ENCODE data around the gene DHX16. TPM values are rescaled to one million over a fixed set of nuclear protein-coding genes. Genes with fewer than 3 reads are reported as not detected.

The DHX16 gene
- total and polyA plus RNA-seq, 9 of the 15 experiments (the other 6 are each of a cell fraction or from before 2014, with no cell fraction given), result 14.6 to 66.1 (median 47.5) TPM

GRCh38 chr6:30717129-30717844, 44.5 kb upstream of the DHX16 start, which contains the start of gene MDC1 (continued):
- TF ChIP-seq, protein P1, sequence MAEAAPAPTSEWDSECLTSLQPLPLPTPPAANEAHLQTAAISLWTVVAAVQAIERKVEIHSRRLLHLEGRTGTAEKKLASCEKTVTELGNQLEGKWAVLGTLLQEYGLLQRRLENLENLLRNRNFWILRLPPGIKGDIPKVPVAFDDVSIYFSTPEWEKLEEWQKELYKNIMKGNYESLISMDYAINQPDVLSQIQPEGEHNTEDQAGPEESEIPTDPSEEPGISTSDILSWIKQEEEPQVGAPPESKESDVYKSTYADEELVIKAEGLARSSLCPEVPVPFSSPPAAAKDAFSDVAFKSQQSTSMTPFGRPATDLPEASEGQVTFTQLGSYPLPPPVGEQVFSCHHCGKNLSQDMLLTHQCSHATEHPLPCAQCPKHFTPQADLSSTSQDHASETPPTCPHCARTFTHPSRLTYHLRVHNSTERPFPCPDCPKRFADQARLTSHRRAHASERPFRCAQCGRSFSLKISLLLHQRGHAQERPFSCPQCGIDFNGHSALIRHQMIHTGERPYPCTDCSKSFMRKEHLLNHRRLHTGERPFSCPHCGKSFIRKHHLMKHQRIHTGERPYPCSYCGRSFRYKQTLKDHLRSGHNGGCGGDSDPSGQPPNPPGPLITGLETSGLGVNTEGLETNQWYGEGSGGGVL (CRISPR knock-in tag; IDR thresholded peaks at IDR 0.05), result no peak
- TF ChIP-seq, protein P2, sequence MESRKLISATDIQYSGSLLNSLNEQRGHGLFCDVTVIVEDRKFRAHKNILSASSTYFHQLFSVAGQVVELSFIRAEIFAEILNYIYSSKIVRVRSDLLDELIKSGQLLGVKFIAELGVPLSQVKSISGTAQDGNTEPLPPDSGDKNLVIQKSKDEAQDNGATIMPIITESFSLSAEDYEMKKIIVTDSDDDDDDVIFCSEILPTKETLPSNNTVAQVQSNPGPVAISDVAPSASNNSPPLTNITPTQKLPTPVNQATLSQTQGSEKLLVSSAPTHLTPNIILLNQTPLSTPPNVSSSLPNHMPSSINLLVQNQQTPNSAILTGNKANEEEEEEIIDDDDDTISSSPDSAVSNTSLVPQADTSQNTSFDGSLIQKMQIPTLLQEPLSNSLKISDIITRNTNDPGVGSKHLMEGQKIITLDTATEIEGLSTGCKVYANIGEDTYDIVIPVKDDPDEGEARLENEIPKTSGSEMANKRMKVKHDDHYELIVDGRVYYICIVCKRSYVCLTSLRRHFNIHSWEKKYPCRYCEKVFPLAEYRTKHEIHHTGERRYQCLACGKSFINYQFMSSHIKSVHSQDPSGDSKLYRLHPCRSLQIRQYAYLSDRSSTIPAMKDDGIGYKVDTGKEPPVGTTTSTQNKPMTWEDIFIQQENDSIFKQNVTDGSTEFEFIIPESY (CRISPR knock-in tag; IDR thresholded peaks at IDR 0.05), result peak; percentile 80
- TF ChIP-seq IRF9 (tag; IDR thresholded peaks at IDR 0.05) (no peak), ZNF24 (IDR thresholded peaks at IDR 0.05) (peak; percentile 52; the same call in 1 of the 2 replicates), PHF21A (IDR thresholded peaks at IDR 0.05; ENCODE audit: borderline replicate concordance, low read depth) (no peak), RAD21 (CRISPR knock-in tag; conservative IDR thresholded peaks at IDR 0.05 in 1 of 2, IDR thresholded peaks at IDR 0.05 in 1 of 2) (peak; percentile 24 to 32; a peak in 3 of 4 replicates), ZHX1 (conservative IDR thresholded peaks at IDR 0.05; ENCODE audit: low read length) (peak; percentile 92), ZSCAN32 (CRISPR knock-in tag; IDR thresholded peaks at IDR 0.05) (no peak)
- TF ChIP-seq, protein P3, sequence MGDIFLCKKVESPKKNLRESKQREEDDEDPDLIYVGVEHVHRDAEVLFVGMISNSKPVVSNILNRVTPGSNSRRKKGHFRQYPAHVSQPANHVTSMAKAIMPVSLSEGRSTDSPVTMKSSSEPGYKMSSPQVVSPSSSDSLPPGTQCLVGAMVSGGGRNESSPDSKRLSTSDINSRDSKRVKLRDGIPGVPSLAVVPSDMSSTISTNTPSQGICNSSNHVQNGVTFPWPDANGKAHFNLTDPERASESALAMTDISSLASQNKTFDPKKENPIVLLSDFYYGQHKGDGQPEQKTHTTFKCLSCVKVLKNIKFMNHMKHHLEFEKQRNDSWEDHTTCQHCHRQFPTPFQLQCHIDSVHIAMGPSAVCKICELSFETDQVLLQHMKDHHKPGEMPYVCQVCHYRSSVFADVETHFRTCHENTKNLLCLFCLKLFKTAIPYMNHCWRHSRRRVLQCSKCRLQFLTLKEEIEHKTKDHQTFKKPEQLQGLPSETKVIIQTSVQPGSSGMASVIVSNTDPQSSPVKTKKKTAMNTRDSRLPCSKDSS (IDR thresholded peaks at IDR 0.05; ENCODE audit: low read depth, partially characterized antibody), result no peak
- TF ChIP-seq, protein P4, sequence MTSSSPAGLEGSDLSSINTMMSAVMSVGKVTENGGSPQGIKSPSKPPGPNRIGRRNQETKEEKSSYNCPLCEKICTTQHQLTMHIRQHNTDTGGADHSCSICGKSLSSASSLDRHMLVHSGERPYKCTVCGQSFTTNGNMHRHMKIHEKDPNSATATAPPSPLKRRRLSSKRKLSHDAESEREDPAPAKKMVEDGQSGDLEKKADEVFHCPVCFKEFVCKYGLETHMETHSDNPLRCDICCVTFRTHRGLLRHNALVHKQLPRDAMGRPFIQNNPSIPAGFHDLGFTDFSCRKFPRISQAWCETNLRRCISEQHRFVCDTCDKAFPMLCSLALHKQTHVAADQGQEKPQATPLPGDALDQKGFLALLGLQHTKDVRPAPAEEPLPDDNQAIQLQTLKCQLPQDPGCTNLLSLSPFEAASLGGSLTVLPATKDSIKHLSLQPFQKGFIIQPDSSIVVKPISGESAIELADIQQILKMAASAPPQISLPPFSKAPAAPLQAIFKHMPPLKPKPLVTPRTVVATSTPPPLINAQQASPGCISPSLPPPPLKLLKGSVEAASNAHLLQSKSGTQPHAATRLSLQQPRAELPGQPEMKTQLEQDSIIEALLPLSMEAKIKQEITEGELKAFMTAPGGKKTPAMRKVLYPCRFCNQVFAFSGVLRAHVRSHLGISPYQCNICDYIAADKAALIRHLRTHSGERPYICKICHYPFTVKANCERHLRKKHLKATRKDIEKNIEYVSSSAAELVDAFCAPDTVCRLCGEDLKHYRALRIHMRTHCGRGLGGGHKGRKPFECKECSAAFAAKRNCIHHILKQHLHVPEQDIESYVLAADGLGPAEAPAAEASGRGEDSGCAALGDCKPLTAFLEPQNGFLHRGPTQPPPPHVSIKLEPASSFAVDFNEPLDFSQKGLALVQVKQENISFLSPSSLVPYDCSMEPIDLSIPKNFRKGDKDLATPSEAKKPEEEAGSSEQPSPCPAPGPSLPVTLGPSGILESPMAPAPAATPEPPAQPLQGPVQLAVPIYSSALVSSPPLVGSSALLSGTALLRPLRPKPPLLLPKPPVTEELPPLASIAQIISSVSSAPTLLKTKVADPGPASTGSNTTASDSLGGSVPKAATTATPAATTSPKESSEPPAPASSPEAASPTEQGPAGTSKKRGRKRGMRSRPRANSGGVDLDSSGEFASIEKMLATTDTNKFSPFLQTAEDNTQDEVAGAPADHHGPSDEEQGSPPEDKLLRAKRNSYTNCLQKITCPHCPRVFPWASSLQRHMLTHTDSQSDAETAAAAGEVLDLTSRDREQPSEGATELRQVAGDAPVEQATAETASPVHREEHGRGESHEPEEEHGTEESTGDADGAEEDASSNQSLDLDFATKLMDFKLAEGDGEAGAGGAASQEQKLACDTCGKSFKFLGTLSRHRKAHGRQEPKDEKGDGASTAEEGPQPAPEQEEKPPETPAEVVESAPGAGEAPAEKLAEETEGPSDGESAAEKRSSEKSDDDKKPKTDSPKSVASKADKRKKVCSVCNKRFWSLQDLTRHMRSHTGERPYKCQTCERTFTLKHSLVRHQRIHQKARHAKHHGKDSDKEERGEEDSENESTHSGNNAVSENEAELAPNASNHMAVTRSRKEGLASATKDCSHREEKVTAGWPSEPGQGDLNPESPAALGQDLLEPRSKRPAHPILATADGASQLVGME (CRISPR knock-in tag; IDR thresholded peaks at IDR 0.05), result peak; percentile 39; the same call in 1 of the 2 replicates

Data from K562 (cell line).